ENCODE results near the gene NSUN2.

DNA sequence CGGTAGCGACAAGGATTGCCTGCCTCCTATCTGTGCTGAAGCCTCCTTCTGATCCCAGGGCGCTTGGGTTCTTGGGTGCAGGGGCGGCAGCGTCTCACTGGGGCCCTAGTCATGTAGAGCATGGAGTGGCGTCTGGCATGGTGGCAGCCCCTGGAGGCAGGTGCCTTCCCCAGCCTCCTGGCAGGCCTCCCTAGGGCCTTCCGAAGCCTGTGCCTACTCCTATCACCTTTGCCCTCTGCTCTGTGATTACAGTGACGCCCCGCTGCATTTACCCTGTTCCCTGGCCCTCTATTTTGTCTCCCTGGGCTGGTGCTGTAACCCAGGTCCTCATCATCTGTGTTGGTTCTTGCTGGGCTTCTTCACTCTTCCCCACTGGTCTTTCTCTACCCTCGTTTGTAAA lies 4.2 kb upstream of the NSUN2 start:
- TF ChIP-seq CTCF (IDR thresholded peaks at IDR 0.05; ENCODE audit: low read depth, low read length) (no peak), EZH2phosphoT487 (IDR thresholded peaks at IDR 0.05; ENCODE audit: low read depth) (no peak)

Data from OCI-LY3 (cell line).